Activated gamma-delta T cell (primary cell): ENCODE results near the gene SV2B.

ENCODE experiments used
- DNase-seq: peaks from one replicate; lab custom pipeline; 2025; lab: John Stamatoyannopoulos, UW

The SV2B gene

GRCh38 chr15:91234759-91235158 is 134.7 kb downstream of the SV2B start:
- DNase-seq = no peak

- DNase-seq = no peak
Observed at GRCh38 chr15:91235376-91235775, 135.3 kb downstream of the SV2B start.

GRCh38 chr15:91237445-91237844 is 137.4 kb downstream of the SV2B start:
- DNase-seq = no peak

GRCh38 chr15:91238644-91239425 is 138.8 kb downstream of the SV2B start:
- no peak for DNase-seq

- no peak for DNase-seq
Observed at GRCh38 chr15:91243826-91244225, 143.8 kb downstream of the SV2B start.

GRCh38 chr15:91244919-91245318 is 144.9 kb downstream of the SV2B start:
- no peak for DNase-seq

- no peak for DNase-seq
Observed at GRCh38 chr15:91246998-91247397, 146.9 kb downstream of the SV2B start.

GRCh38 chr15:91249591-91249990 is 149.5 kb downstream of the SV2B start:
- DNase-seq = no peak

GRCh38 chr15:91252322-91252721 is 152.3 kb downstream of the SV2B start:
- no peak for DNase-seq

GRCh38 chr15:91252756-91253155 is 152.7 kb downstream of the SV2B start:
- DNase-seq = no peak

GRCh38 chr15:91253605-91254004 is 153.5 kb downstream of the SV2B start:
- DNase-seq = no peak

GRCh38 chr15:91254766-91255165 is 154.7 kb downstream of the SV2B start:
- DNase-seq = no peak

- no peak for DNase-seq
Observed at GRCh38 chr15:91255670-91256192, 155.7 kb downstream of the SV2B start.

- no peak for DNase-seq
Observed at GRCh38 chr15:91257746-91258414, 157.8 kb downstream of the SV2B start.

GRCh38 chr15:91258415-91258759 is 158.3 kb downstream of the SV2B start:
- no peak for DNase-seq

GRCh38 chr15:91259077-91259476 is 159.0 kb downstream of the SV2B start:
- DNase-seq = no peak

- no peak for DNase-seq
Observed at GRCh38 chr15:91261345-91261744, 161.3 kb downstream of the SV2B start.

- DNase-seq = no peak
Observed at GRCh38 chr15:91263632-91264531, 163.8 kb downstream of the SV2B start.

- DNase-seq = no peak
Observed at GRCh38 chr15:91264651-91265351, 164.7 kb downstream of the SV2B start.

GRCh38 chr15:91265416-91265940 is 165.4 kb downstream of the SV2B start:
- DNase-seq = no peak

GRCh38 chr15:91268510-91268909 is 168.5 kb downstream of the SV2B start:
- DNase-seq = no peak
